Smooth muscle cell of the brain vasculature (primary cell): ENCODE measurements around the gene LBR.
A peak's percentile ranks its signal among the peaks of the same experiment; 100 is the strongest.
"Not testable (repeated sequence)": the region's sequence is repeated elsewhere in the genome, so short reads cannot be mapped to it uniquely, and the experiment has no call there.

Experiments used
- DNase-seq: peaks from one replicate; pipeline ENCODE4 v3.0.0-alpha.2; 2012; ENCODE audit warnings: low read depth, low spot score

Gene LBR

GRCh38 chr1:225427235-225428067 lies at the start of gene LBR:
LBR (minus strand) TSS chr1:225428038; CDS start chr1:225424075, 3,963 bp downstream.
- DNase-seq = no peak

- DNase-seq = no peak
Observed at GRCh38 chr1:225477296-225477911, 49.6 kb upstream of the LBR start.

- DNase-seq = no peak
Observed at GRCh38 chr1:225476538-225476988, 48.7 kb upstream of the LBR start.

- DNase-seq = no peak
Observed at GRCh38 chr1:225476100-225476511, 48.3 kb upstream of the LBR start.

GRCh38 chr1:225474986-225475820 lies 47.4 kb upstream of the LBR start:
- peak; percentile 51 for DNase-seq

GRCh38 chr1:225474439-225474985 lies 46.7 kb upstream of the LBR start:
- no peak for DNase-seq

- not testable (repeated sequence) for DNase-seq
Observed at GRCh38 chr1:225473676-225474438, 46.0 kb upstream of the LBR start.

GRCh38 chr1:225473266-225473665 lies 45.4 kb upstream of the LBR start:
- not testable (repeated sequence) for DNase-seq

GRCh38 chr1:225471453-225472301 lies 43.8 kb upstream of the LBR start:
- DNase-seq = no peak

GRCh38 chr1:225471109-225471452 lies 43.2 kb upstream of the LBR start:
- no peak for DNase-seq

- no peak for DNase-seq
Observed at GRCh38 chr1:225470211-225471108, 42.6 kb upstream of the LBR start.

- DNase-seq = no peak
Observed at GRCh38 chr1:225469051-225469450, 41.2 kb upstream of the LBR start.

GRCh38 chr1:225468270-225469020 lies 40.6 kb upstream of the LBR start:
- DNase-seq = no peak

GRCh38 chr1:225467193-225468020 lies 39.6 kb upstream of the LBR start:
- no peak for DNase-seq

GRCh38 chr1:225466848-225467192 lies 39.0 kb upstream of the LBR start:
- no peak for DNase-seq

- DNase-seq = no peak
Observed at GRCh38 chr1:225465793-225466517, 38.1 kb upstream of the LBR start.
